GM21786 (cell line): ENCODE measurements around the gene KCNQ1OT1.

ENCODE experiments used
- ATAC-seq: cut with Tn5 transposase; IDR thresholded peaks from one replicate; pipeline ENCODE4 v1.9.1; 2021; ENCODE audit not compliant: unreplicated experiment

Gene KCNQ1OT1

DNA sequence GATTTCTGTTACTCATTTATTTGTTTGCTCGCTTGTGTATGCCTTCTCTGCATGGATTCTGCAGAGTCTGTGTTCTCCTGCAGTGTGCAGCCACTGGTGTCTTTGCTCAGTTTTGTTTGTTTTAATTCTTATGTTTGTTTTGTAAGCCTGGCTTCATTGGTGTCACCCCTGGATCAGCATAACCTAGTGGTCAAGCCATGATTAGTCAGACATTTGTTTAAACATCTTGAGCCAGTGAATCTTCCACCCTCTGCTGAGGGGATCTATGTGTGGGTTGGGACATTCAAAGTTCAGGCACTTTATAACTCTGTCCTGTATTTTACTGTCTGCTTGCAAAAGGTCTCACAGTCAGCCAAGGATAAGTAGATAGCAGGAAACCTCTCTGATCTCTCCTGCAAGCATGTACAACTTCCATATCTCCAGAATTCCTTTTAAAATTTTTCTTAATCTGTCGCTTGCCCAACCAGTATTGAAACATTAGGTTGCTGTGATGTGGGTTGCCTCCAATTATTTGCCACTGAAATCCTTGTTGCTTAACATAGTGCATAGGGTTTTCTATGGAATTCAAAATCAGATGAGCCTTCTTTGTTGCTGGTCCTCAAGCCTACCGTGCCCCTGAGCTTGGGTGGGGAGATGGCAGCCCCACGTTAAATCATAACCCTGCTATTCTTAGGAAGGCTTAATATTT lies 86.8 kb downstream of the KCNQ1OT1 start:
- ATAC-seq = no peak

DNA sequence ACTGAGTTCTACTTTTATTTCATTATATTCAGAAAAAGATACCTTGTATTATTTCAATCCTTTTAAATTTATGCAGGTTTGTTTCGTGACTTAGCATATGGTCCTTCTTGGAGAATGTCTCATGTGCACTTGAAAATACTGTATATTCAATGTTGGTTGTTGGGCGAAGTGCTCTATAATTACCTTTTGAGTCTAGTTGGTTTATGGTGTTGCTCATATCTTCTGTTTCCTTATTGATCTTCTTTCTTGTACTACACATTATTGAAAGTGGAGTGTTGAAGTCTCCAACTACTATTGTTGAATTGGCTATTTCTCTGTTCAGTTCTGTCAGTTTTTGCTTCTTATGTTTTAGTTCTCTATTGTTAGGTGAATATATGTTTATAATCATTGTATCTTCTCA lies 90.4 kb downstream of the KCNQ1OT1 start:
- no peak for ATAC-seq

DNA sequence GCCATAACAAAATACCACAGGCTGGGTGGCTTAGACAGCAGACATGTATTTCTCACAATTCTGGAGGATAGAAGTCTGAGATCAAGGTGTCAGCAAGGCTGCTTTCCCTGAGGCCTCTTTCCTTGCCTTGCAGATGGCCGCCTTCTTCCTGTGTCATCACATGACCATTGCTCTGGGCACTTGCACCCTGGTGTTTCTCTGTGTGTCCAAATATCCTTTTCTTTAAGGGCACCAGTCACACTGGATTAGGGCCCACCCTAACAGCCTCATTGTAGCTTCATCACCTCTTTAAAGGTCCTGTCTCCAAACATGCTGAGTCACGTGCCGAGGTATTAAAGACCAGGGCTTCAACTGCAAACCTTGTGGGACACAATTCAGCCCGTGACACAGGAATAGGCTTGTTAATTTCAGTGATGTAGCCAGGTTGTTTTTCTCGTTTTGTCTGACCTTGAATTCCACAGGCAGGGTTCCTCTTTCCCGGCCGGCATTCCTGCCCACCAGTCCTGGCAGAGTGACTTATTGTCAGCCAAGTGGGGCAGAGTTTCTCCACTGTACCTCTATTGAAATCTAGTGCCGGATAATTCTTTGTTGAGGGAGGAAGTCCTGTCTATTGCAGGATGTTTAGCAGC lies 100.1 kb downstream of the KCNQ1OT1 start:
- ATAC-seq = no peak

DNA sequence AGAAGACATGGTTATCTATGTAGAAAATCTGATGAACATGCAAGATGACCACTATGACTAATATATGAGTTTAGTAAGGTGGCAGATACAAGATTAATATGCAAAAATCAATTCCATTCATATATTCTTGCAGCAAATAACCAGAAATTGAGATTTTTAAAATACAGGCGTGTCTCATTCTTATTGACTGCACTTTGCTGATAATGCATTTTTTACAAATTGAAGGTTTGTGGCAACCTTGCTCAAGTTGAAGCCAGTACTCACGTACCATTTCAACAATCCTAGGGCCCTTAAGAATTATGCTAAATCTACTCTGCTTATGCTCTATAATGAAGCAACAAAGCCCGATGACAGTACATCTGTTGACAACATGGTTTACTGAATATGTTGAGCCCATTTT lies 104.6 kb downstream of the KCNQ1OT1 start:
- ATAC-seq = no peak

DNA sequence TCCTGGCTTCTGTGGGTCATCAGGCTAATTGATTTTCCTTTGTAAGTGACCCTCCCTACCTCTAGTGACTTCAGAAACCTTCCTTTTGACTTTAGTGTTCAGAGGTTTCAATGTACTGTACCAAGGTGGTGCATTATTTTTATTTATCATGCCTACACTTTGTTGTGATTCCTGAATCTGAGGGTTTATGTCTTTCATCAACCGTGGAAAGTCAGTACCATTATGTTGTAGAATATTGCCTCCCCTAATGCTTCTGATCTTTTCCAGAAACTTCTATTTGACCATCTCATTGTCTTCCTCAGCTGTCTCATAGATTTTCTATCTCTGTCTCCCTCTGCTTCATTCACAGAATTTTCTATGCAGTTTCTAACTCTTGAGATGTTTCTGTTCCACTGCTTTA lies 105.5 kb downstream of the KCNQ1OT1 start:
- no peak for ATAC-seq

DNA sequence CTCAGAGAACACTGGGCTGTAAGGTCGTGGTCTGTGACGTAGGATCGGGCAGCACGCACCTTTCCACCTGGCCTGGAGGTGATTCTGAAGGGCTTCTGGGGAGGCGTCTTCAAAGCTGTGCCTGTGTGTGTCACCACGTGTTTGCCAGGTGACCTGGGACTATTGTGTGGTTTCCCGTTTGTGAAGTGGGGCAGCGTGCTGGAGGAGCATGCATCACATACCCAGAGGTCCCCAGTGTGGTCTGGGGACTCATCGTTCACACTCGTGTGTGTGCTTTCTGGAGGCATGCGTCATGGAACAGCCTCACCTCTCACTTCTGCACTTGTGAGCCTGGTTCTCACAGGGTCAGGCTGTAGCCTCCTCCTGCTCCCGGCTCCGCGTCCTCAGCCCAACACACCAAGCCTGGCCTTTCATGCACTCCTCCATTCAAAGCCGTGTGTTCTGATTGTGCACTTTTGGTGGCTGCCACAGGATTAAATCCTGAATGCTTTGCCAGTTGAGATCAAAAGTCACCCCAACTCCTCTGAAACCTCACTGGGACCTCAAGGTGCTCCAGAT lies 106.3 kb downstream of the KCNQ1OT1 start:
- ATAC-seq = no peak

DNA sequence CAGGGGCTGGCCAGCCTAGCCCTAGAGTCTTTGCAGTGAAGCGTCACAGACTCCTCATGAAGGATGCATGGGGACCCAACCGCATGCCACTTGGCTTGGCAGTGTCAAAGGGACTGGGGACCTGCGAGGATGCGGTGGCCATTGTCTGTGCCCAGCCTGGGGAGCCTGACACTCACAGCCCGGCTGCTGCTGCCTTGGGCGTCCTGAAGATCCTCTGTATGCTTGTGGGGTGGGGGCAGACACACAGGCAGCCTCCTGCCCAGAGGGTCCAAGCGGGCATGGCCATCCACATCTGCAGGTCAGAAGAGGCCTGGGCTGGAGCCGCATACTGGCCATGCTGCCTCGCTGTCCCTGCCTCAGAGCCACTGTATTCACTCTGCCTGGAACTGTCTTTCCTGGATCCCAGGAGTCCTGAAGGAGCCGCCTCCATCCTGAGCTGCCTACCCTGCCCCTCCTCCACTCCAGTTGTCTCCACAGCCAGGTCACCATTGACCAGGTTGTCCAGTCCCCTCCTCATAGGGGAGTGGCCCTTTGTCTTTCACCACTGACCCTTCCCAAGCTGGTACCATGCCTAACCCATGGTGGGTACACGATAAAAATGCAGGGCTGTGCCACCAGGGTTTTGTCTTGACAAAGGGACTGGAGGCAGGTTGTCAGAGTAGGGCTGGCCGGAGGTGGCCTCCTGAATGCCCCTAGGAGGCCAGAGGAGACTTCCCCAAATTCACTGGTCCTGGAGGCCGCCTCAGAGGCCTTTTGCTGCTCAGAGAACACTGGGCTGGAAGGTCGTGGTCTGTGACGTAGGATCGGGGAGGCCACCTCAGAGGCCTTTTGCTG lies 107.0 kb downstream of the KCNQ1OT1 start:
- ATAC-seq = no peak

DNA sequence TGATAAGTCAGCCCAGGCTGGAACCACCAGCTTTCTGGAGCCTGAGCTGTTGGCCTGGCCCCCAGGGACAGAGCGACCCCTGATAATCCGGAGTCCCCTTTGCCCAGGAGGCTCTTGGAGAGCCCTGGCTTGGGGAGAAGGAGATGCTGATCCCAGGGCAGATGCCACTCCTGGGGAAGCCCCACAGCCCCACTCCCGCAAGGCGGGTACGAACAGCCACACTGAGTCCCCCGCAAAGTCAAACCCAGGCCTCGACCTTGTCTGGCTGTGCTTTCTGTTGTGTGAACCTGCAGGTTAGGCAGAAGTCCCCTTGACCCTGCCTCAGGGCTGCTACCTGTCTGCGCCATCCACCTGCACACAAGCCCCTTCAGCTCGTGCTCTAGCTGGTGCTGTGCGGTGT lies 108.0 kb downstream of the KCNQ1OT1 start:
- ATAC-seq = no peak

DNA sequence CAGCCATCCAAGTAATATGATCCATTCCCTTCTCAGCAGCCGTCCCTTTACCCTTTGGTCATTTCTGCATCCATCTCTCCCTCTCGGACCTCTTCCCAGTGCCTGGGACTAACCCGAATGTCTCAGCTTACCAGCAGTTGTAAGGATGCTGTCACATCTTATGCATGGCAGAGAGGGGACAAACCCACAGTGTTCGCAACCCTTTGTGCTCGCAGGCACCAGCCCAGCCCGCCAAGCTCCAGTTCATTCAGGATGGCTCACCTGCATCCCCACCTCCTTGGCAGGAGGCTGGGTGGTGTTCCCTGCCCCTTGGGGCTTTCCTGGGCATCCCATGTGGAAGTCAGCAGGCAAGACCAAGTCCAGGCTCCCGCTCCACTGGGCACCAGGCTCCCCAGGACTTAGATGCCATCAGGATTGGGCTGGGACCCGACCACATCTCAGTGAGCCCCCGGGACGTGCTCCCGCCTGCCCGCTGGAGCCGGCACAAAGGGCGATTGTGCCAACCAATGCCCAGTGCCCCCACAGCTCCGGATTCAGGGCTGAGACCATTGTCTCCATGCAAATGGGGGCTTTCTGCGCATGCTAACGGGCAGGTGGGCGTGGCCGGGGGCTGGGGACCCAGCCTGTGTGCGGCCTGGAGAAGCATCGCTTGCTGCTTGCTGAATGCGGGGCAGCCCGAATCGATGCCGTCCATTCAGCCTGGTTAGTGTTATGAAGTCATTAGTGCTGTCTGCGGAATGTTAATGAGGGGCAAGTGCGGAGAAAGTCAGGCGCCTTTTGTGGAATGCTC lies 108.6 kb downstream of the KCNQ1OT1 start:
- no peak for ATAC-seq

DNA sequence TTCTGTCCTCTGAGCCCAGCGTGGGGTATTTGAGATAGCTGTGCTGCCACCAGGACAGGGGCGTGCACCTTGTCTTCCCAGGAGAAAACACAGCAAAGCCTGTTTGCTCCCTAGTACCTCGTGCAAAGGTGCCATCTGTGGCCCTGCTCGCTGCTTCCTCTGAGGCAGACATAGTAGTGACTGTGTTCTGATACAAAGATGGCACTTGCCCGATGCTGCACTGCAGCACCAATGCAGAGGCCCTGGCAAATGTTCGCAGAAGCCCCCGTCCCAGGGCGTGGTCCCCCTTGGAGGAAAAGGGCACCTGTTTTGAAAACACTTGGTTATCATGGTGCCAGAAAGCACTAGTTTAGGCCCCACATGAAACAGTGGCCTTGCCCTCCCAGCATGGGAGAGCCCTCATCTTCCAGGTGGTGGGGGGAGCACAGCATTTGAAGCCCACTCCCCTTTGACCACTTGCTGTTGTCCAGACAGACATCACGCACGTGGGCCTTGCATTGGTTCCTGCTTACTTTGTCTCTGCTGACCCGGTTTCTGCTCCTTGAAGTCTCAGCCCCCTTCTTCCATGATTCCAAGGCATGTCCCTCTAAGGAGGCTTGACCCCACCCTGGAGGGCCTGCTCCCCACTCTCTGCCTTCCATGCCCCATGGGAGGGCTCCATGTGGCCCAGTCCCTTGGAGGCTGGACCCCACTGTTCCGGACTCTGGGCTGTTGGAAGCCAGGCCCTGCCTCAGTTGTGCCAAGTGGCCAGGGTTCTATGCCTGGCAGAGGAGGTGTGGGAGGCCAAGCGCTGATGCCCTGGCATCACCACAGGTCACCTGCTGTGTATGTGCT lies 109.4 kb downstream of the KCNQ1OT1 start:
- ATAC-seq = no peak

DNA sequence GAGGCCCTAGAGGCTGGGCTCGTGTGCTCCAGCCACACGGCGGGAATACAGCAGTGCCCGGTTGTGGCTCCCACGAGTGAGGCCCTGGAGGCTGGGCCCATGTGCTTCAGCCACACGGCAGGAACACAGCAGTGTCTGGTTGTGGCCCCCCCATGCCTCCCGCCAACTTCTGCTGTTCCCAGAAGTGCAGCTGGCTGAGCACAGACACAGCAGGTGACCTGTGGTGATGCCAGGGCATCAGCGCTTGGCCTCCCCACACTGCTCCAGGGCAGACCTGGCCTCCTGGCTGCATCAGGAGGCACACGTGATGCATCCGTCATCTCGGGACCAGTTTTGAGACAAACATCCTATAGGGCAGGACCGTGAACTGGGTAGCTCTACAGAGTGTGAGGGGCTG lies 110.3 kb downstream of the KCNQ1OT1 start:
- ATAC-seq = no peak

DNA sequence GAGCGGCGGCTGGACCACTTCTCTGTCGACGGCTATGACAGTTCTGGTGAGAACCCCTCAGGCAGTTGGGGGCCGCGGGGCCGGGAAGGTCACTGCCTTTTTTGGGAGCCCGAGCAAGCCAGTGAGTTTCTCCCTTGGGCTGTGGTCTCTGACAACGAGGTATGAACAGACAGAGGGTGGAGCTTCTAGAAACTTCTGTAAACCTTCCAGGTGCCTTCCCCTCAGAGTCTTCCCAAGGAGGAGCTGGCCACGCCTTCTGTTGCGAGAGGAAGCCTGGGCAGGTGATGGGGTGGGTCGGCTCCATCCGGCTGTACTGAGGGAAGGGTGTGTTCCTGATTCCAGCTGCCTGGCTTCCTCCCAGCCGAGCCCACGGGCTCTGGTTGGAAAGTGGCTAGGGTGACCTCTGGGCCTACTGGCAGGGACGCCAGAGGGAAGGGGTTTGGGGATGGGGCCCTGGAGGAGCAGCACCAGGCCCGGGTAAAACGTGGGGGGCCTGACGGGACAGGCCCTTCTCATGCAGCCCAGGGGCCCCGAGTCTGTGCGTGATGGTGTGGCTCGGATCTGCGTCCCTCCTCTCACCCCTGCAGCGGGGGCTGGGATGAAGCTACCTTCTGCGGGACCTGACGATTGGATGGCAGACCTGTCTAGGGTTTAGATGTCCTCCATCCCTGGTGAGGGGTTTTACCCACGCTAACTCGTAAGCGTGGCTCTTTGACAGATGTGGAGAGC lies 110.8 kb downstream of the KCNQ1OT1 start:
- no peak for ATAC-seq

DNA sequence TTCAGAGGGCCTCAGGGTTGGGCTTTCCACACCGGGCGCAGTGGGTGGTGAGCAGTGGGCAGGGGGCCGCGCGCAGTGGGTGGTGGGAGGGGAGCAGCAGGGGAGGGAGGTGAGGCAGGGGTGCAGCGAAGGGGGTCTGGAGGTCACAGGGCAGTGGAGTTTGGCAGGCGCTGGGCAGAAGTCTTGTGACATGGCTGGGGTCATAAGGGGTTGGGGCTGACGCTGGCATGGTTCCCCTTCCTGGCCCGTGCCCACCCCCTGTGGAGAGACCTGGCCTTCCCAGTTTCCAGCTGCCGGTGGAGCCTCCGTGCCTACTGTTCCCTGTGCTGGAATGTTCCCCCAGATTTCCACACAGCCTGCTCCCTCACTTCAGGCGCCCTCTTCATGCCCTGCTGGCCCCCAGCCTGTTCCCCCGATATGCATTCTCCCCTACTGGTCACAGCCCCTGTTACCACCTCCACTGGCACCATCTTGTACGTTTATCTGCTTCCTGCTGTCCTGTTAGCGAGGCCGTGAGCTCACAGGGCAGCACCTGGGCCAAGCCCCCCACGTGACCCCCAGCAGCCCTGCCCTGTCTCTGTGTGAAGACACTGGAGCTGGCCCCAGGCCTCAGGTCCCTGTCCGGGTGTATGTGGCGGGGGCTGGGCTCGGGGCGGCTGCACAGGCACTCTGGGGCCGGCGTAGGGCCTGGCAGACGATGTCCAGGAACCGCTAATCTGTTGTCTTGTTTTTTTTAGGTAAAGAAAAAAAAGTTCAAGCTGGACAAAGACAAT lies 111.6 kb downstream of the KCNQ1OT1 start:
- no peak for ATAC-seq

DNA sequence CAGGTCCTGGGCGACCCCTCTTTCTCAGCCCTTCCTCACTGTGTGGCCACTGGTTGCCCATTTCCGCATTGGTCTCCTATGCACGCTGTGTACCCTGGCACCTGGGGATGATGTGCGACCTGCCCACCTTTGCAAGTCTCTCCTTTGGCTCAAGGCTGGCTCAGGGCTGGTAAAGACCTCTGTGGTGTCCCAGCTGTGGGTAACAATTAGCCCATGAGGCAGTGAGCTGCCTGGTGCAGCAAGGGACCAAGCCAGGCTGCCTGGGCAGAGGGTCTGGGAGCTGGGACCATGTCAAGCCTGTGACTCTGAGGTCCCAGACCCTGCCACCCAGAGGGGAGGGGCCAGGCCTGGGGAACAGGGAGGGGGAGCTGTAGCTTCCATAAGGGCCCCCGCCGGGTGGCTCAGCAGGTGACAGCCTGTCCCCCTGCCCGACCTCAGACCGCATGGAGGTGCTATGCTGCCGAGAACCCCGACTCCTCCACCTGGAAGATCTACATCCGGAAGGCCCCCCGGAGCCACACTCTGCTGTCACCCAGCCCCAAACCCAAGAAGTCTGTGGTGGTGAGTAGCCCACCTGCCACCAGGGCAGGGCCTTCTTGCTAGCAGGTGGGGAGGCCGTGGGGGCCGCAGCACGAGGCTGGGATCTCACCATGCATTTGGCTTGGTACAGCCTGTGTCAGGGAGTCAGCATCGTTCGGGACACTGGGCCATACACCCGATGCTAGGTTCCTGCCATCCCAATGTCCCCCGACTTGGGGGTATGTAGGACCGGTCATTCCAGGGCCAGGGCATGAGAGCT lies 112.5 kb downstream of the KCNQ1OT1 start:
- ATAC-seq = no peak

DNA sequence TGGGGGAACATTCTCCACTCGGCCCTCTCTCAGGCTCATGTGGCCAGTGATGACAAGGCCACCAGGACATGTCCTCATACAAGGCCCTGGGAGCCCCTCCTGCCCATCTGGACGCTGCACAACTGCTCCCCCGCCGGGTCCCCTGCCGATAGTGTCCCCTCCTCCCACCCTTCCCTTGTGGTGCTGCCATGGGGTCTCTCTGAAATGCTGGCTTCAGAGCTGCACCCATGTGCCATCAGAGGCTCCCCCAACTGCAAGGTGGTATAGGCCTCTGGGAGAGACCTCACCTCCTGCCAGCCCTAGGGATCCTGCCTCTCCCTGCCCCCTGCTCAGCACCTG lies 113.0 kb downstream of the KCNQ1OT1 start:
- ATAC-seq = no peak

DNA sequence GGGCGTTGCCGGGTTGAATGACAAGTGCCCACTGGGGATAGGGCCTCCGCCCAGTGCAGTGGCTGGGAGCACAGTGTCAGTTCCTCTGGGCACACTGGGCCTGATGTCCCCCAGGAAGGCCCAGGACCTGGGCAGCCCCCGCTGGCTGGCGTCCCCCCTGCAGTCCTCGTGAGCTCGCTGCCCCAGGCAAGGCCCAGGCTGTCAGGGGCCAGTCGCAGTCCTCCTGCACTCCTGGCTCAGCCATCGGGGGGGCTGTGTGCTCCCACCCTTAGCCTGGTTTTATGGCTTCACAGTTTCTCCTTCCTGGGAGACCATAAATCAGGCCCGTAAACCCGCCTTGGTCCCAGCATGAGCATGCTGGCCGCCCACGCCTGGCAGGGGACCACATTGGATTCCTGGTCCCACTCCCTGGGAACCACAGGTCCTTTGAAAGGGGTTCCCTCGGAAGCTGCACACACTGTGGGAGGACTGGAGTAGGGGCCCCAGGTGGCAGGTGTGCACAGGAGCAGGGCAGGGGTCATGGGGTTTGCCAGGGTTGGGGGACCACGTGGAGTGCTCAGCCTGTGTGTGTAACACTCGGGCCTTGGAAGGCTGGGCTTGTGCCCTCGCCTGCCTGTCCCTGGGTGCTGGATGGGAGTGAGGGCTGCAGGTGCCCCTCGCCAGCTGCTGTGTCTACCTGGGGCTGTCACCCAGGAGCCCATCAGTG lies 113.6 kb downstream of the KCNQ1OT1 start:
- no peak for ATAC-seq

DNA sequence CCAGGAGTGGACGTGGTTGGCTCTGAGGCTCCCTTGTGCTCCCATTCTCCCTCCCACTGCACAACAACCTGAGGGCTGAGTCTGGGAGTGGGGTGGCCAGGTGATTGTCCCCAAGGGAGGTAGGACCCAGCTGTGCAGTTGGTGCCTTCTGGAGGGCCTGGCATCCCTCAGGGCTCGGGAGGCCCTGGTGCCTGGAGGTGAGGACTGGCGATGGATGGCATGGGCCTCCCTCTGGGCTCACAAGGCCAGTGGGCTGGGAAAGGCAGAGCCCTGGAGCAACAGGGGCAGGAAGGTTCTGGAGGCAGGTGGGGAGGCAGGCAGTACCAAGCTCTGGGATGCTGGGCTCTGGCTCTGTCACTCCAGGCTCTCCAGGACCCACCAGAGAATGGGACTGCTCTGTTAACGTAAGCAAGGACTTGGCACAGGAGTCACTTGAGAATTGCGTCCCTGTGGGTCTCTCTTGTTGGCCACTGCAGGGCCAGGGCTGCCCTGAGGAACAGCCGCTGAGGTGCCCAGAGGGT lies 114.2 kb downstream of the KCNQ1OT1 start:
- no peak for ATAC-seq
